Stimulated activated CD8-positive, alpha-beta memory T cell treated with anti-CD3 and anti-CD28 coated beads, Interleukin-12 subunit alpha, Interleukin-12 subunit beta, amount 100 ng/mL, for 4 hours (primary cell): ENCODE data around the gene OVCH1.

ENCODE experiments used
- DNase-seq: peaks from one replicate; pipeline ENCODE4 v3.0.0-alpha.2; 2020; ENCODE audit warnings: low read depth

Gene OVCH1

GRCh38 chr12:29497588-29497987 lies at the start of gene OVCH1:
TSS of gene OVCH1 (minus strand) at chr12:29497686. CDS start at chr12:29497686, 0 bp downstream.
- DNase-seq: no peak

GRCh38 chr12:29547151-29547632 lies 49.7 kb upstream of the OVCH1 start:
- no peak for DNase-seq

- no peak for DNase-seq
Observed at GRCh38 chr12:29546000-29546399, 48.5 kb upstream of the OVCH1 start.

- no peak for DNase-seq
Observed at GRCh38 chr12:29545102-29545467, 47.6 kb upstream of the OVCH1 start.

- no peak for DNase-seq
Observed at GRCh38 chr12:29544428-29545101, 47.1 kb upstream of the OVCH1 start.

GRCh38 chr12:29543036-29543435 lies 45.5 kb upstream of the OVCH1 start:
- DNase-seq: no peak

- DNase-seq: no peak
Observed at GRCh38 chr12:29537298-29537697, 39.8 kb upstream of the OVCH1 start.

- DNase-seq: no peak
Observed at GRCh38 chr12:29534935-29535334, 37.4 kb upstream of the OVCH1 start.

- no peak for DNase-seq
Observed at GRCh38 chr12:29533815-29534489, 36.5 kb upstream of the OVCH1 start.

- DNase-seq: no peak
Observed at GRCh38 chr12:29531471-29531870, 34.0 kb upstream of the OVCH1 start.

- no peak for DNase-seq
Observed at GRCh38 chr12:29530436-29530835, 33.0 kb upstream of the OVCH1 start.

GRCh38 chr12:29528161-29528560 lies 30.7 kb upstream of the OVCH1 start:
- DNase-seq: no peak

GRCh38 chr12:29521951-29522350 lies 24.5 kb upstream of the OVCH1 start:
- DNase-seq: no peak

GRCh38 chr12:29519585-29520182 lies 22.2 kb upstream of the OVCH1 start:
- no peak for DNase-seq

GRCh38 chr12:29518407-29518806 lies 20.9 kb upstream of the OVCH1 start:
- DNase-seq: no peak

GRCh38 chr12:29517264-29517663 lies 19.8 kb upstream of the OVCH1 start:
- DNase-seq: no peak

- no peak for DNase-seq
Observed at GRCh38 chr12:29516431-29516875, 19.0 kb upstream of the OVCH1 start.

GRCh38 chr12:29510591-29511185 lies 13.2 kb upstream of the OVCH1 start:
- DNase-seq: no peak

- DNase-seq: no peak
Observed at GRCh38 chr12:29509503-29509902, 12.0 kb upstream of the OVCH1 start.

- DNase-seq: no peak
Observed at GRCh38 chr12:29508949-29509348, 11.5 kb upstream of the OVCH1 start.

- DNase-seq: no peak
Observed at GRCh38 chr12:29505122-29505521, 7.6 kb upstream of the OVCH1 start.

GRCh38 chr12:29503283-29503682 lies 5.8 kb upstream of the OVCH1 start:
- no peak for DNase-seq

- DNase-seq: no peak
Observed at GRCh38 chr12:29499235-29499634, 1.7 kb upstream of the OVCH1 start.
